ENCODE measurements around the gene CD38.

DNA sequence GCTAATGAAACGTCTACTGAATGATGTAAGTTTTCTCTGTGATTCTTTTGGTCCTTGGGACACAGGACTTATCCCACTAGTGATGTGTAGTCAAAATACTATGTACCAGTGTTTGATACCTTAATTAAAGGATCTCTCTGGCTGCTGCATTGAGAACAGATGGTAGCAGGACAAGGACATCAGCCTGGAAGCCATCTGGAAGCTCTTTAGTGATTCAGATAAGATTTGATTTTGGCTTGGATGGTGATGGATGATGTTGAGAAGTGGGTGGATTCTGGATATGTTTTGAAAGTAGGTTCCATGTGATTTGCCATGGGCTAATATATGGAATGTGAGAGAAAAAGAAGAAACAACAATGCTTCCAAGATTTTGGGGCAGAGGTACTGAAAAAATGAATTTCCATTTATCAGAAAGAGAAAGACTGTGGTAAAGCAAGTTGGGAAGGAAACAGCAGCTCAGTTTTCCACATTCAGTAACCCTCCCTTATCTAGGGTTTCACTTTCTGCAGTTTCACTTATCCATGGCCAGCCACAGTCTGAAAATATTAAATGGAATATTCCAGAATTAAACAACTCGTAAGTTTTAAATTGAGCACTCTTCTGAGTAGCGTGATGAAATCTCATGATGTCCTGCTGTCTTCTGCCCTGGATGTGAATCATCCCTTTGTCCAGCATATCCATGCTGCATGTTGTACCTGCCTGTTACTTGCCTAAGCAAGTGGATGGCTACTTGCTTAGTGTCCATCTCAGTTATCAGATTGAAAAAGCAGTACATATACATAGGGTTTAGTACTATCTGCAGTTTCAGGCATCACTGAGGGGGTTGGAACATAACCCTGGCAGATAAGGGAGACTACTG is 15.6 kb downstream of the CD38 start:
- no peak for TF ChIP-seq RAD21 (IDR thresholded peaks at IDR 0.05; ENCODE audit: low read depth)
- no peak for TF ChIP-seq EZH2 (IDR thresholded peaks at IDR 0.05)
- TF ChIP-seq, protein P1, sequence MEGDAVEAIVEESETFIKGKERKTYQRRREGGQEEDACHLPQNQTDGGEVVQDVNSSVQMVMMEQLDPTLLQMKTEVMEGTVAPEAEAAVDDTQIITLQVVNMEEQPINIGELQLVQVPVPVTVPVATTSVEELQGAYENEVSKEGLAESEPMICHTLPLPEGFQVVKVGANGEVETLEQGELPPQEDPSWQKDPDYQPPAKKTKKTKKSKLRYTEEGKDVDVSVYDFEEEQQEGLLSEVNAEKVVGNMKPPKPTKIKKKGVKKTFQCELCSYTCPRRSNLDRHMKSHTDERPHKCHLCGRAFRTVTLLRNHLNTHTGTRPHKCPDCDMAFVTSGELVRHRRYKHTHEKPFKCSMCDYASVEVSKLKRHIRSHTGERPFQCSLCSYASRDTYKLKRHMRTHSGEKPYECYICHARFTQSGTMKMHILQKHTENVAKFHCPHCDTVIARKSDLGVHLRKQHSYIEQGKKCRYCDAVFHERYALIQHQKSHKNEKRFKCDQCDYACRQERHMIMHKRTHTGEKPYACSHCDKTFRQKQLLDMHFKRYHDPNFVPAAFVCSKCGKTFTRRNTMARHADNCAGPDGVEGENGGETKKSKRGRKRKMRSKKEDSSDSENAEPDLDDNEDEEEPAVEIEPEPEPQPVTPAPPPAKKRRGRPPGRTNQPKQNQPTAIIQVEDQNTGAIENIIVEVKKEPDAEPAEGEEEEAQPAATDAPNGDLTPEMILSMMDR (IDR thresholded peaks at IDR 0.05 in 2 of 3, conservative IDR thresholded peaks at IDR 0.05 in 1 of 3; ENCODE audit: borderline replicate concordance in 1 of 3, insufficient read depth in 1 of 3, low read depth in 2 of 3, low read length in 2 of 3): no peak
- TF ChIP-seq POLR2AphosphoS5 (IDR thresholded peaks at IDR 0.05; ENCODE audit: low read depth, low read length): no peak
- TF ChIP-seq ELF1 (IDR thresholded peaks at IDR 0.05; ENCODE audit: borderline replicate concordance, low read depth): no peak
- no peak for TF ChIP-seq POLR2A (IDR thresholded peaks at IDR 0.05; ENCODE audit: borderline replicate concordance, extremely low read depth, insufficient read depth, insufficient read length)
- no peak for TF ChIP-seq ZFX (IDR thresholded peaks at IDR 0.05)
- no peak for TF ChIP-seq ZNF274 (IDR thresholded peaks at IDR 0.05; ENCODE audit: low read depth, low read length)
- no peak for TF ChIP-seq CEBPB (IDR thresholded peaks at IDR 0.05; ENCODE audit: low read depth)
- TF ChIP-seq EGR1 (IDR thresholded peaks at IDR 0.05; ENCODE audit: low read depth): no peak
- TF ChIP-seq, protein P2, sequence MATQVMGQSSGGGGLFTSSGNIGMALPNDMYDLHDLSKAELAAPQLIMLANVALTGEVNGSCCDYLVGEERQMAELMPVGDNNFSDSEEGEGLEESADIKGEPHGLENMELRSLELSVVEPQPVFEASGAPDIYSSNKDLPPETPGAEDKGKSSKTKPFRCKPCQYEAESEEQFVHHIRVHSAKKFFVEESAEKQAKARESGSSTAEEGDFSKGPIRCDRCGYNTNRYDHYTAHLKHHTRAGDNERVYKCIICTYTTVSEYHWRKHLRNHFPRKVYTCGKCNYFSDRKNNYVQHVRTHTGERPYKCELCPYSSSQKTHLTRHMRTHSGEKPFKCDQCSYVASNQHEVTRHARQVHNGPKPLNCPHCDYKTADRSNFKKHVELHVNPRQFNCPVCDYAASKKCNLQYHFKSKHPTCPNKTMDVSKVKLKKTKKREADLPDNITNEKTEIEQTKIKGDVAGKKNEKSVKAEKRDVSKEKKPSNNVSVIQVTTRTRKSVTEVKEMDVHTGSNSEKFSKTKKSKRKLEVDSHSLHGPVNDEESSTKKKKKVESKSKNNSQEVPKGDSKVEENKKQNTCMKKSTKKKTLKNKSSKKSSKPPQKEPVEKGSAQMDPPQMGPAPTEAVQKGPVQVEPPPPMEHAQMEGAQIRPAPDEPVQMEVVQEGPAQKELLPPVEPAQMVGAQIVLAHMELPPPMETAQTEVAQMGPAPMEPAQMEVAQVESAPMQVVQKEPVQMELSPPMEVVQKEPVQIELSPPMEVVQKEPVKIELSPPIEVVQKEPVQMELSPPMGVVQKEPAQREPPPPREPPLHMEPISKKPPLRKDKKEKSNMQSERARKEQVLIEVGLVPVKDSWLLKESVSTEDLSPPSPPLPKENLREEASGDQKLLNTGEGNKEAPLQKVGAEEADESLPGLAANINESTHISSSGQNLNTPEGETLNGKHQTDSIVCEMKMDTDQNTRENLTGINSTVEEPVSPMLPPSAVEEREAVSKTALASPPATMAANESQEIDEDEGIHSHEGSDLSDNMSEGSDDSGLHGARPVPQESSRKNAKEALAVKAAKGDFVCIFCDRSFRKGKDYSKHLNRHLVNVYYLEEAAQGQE (IDR thresholded peaks at IDR 0.05; ENCODE audit: low read depth): no peak
- no peak for TF ChIP-seq EZH2phosphoT487 (IDR thresholded peaks at IDR 0.05; ENCODE audit: borderline replicate concordance)
- no peak for TF ChIP-seq YY1 (IDR thresholded peaks at IDR 0.05; ENCODE audit: extremely low read depth, insufficient replicate concordance, low read depth, low read length)
- TF ChIP-seq, protein P3, sequence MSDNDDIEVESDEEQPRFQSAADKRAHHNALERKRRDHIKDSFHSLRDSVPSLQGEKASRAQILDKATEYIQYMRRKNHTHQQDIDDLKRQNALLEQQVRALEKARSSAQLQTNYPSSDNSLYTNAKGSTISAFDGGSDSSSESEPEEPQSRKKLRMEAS (IDR thresholded peaks at IDR 0.05): no peak

All from HCT116 (cell line).